Adrenal gland (tissue), 5 donors: ENCODE results near the gene TIGAR.
A peak's percentile ranks its signal among the peaks of the same experiment; 100 is the strongest.

ENCODE experiments used
- POLR2A ChIP-seq, 2 donors: fragments of 450-650 bp; IDR thresholded peaks; one replicate each; pipeline ENCODE4 v1.6.1; 2017; ENCODE audit warnings: antibody characterized with exemption in 2 of 2, mild to moderate bottlenecking in 2 of 2, moderate library complexity in 1 of 2
- TF ChIP-seq, protein P1 (sequence below), 6 experiments: fragments of 450-650 bp in 4 of 6; fragments of 200-600 bp in 2 of 6; sonication (generic) in 1 of 6; IDR thresholded peaks; 1 replicate in 5 of 6; 2 replicates in 1 of 6; pipeline versions ENCODE4 v1.5.1 to v1.8.0; 2016 to 2021; ENCODE audit warnings: antibody characterized with exemption in 6 of 6, mild to moderate bottlenecking in 2 of 6, moderate library complexity in 1 of 6
- donor health status: DM: no; HTN: no; CAD: no.

DNA sequence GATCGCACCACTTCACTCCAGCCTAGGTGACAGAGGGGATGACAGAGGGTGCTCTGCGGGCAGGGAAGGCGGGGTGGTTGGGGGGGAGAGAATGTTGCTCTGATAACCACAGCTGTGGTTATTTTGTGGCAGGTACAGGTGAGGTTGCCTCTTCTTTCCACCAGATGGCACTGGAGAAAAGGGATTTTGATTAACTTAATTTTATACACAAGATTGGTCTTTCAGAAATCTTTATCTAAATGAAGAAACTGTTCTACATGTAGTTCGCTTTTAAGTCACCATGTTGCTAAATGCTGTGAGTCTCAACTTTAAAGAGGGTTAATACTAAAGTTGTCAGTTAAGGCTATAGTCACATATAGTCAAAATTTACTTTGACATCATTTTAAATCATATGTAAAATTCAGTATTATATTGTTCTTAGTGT is 32.8 kb downstream of the TIGAR start:
- TF ChIP-seq, protein P1, sequence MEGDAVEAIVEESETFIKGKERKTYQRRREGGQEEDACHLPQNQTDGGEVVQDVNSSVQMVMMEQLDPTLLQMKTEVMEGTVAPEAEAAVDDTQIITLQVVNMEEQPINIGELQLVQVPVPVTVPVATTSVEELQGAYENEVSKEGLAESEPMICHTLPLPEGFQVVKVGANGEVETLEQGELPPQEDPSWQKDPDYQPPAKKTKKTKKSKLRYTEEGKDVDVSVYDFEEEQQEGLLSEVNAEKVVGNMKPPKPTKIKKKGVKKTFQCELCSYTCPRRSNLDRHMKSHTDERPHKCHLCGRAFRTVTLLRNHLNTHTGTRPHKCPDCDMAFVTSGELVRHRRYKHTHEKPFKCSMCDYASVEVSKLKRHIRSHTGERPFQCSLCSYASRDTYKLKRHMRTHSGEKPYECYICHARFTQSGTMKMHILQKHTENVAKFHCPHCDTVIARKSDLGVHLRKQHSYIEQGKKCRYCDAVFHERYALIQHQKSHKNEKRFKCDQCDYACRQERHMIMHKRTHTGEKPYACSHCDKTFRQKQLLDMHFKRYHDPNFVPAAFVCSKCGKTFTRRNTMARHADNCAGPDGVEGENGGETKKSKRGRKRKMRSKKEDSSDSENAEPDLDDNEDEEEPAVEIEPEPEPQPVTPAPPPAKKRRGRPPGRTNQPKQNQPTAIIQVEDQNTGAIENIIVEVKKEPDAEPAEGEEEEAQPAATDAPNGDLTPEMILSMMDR (IDR thresholded peaks at IDR 0.05), result peak in 5 of 6 experiments; percentile 7 to 57 (median 37)
- no peak for TF ChIP-seq POLR2A (IDR thresholded peaks at IDR 0.05)
